GM12892 (cell line): ENCODE measurements around the gene PRCC.

Experiments used
- POLR2A ChIP-seq: IDR thresholded peaks from 2 replicates; pipeline ENCODE4 v1.6.1; 2011; ENCODE audit warnings: low read depth, low read length, control low read depth
- POLR2AphosphoS5 ChIP-seq: IDR thresholded peaks from 2 replicates; pipeline ENCODE4 v1.6.1; 2011; ENCODE audit warnings: low read depth, low read length, control low read depth
- TAF1 ChIP-seq: IDR thresholded peaks from 2 replicates; pipeline ENCODE4 v1.6.1; 2011; ENCODE audit warnings: low read depth, mild to moderate bottlenecking, control low read depth, low read length, borderline replicate concordance

GRCh38 chr1:156834322-156834721 is 67.0 kb downstream of the PRCC start:
- no peak for TF ChIP-seq POLR2AphosphoS5
- TF ChIP-seq TAF1 = no peak
- no peak for TF ChIP-seq POLR2A
